Activated naive CD4-positive, alpha-beta T cell treated with anti-CD3 and anti-CD28 coated beads, Interleukin-2, amount 50 U/mL, for 16 hours (primary cell): ENCODE data around the gene TTLL10.

Experiments used
- DNase-seq: peaks from one replicate; pipeline ENCODE4 v3.0.0-alpha.2; 2020

TTLL10 gene

GRCh38 chr1:1196431-1197187, 22.9 kb downstream of the TTLL10 start:
- DNase-seq: no peak

- no peak for DNase-seq
Observed at GRCh38 chr1:1197188-1197500, 23.5 kb downstream of the TTLL10 start.

- DNase-seq: no peak
Observed at GRCh38 chr1:1197551-1198422, 24.1 kb downstream of the TTLL10 start.

GRCh38 chr1:1198423-1199140, 24.9 kb downstream of the TTLL10 start:
- no peak for DNase-seq

GRCh38 chr1:1199141-1199960, 25.7 kb downstream of the TTLL10 start:
- DNase-seq: no peak

- no peak for DNase-seq
Observed at GRCh38 chr1:1199961-1200875, 26.5 kb downstream of the TTLL10 start.

- DNase-seq: peak; percentile 93
Observed at GRCh38 chr1:1200876-1201810, 27.5 kb downstream of the TTLL10 start.

GRCh38 chr1:1202831-1203560, 29.3 kb downstream of the TTLL10 start:
- DNase-seq: no peak

- DNase-seq: no peak
Observed at GRCh38 chr1:1203561-1204424, 30.1 kb downstream of the TTLL10 start.

GRCh38 chr1:1204425-1204920, 30.8 kb downstream of the TTLL10 start:
- no peak for DNase-seq

GRCh38 chr1:1204998-1205768, 31.5 kb downstream of the TTLL10 start:
- no peak for DNase-seq

GRCh38 chr1:1205769-1206375, 32.2 kb downstream of the TTLL10 start:
- DNase-seq: no peak

- DNase-seq: peak; percentile 44
Observed at GRCh38 chr1:1206376-1206965, 32.8 kb downstream of the TTLL10 start, which contains the start of gene TNFRSF18. TNFRSF18 (minus strand) TSS chr1:1206592; CDS start chr1:1206571, 21 bp downstream.

- no peak for DNase-seq
Observed at GRCh38 chr1:1206966-1207531, 33.4 kb downstream of the TTLL10 start.

- no peak for DNase-seq
Observed at GRCh38 chr1:1207571-1207892, 33.9 kb downstream of the TTLL10 start.

GRCh38 chr1:1208713-1209433, 35.2 kb downstream of the TTLL10 start:
- DNase-seq: no peak
